Fibroblast of skin of right biceps (primary cell): ENCODE results near the gene A4GNT.
"Not testable (repeated sequence)": the region's sequence is repeated elsewhere in the genome, so short reads cannot be mapped to it uniquely, and the experiment has no call there.

Source experiments
- DNase-seq: peaks from one replicate; pipeline ENCODE4 v3.0.0-alpha.2; 2013

A4GNT gene

GRCh38 chr3:138118612-138119422 lies 13.4 kb downstream of the A4GNT start:
- DNase-seq, result peak; percentile 68

GRCh38 chr3:138114988-138115971 lies 16.9 kb downstream of the A4GNT start, which contains the start of gene DZIP1L:
TSS of gene DZIP1L (minus strand) at chr3:138115608. CDS start at chr3:138103971, 11,637 bp downstream.
- peak; percentile 90 for DNase-seq

DNA sequence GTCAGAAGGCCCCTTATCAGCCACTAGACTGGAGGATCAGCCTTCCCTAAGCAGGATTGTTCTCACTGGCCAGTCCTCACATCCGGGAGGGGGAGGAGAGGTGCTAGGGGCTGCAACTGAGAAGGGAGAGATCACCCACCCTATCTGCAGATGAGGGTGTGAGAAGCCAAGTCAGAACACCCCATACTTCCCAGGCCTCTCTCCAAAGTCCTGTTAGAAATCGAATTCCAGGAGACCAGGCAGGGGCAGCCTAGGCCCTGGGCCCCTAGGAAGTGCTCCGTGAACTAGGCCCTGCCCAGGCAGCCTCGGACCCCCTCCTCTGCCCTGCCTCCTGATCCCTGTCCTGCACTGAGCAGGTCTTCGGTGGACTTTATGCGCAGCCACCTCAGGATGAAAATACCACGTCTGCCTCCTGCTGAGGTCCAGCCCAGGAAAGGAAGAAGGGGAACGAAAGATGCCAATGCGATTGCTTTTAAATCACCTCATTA lies 17.7 kb downstream of the A4GNT start:
- peak; percentile 44 for DNase-seq

DNA sequence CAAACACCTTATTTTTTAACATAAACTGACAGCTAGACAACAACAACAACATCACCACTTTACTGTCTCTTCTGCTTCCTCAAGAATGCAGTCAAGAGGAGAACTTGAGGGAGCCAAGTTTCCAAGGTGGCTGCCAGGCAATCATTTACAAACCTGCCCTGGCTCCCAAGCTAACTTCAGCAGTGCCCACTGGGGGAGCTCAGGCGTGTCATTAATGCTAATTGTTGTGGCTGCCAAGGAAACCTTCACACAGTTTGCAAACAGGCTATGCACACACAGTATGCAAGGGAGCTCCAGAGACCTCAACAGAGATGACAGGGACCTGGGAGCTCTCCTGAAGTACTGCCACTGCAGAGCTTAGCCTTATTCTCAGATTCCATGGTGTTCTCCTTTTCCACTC lies 18.9 kb downstream of the A4GNT start:
- peak; percentile 14 for DNase-seq

GRCh38 chr3:138112362-138112761 lies 19.8 kb downstream of the A4GNT start:
- peak; percentile 15 for DNase-seq

DNA sequence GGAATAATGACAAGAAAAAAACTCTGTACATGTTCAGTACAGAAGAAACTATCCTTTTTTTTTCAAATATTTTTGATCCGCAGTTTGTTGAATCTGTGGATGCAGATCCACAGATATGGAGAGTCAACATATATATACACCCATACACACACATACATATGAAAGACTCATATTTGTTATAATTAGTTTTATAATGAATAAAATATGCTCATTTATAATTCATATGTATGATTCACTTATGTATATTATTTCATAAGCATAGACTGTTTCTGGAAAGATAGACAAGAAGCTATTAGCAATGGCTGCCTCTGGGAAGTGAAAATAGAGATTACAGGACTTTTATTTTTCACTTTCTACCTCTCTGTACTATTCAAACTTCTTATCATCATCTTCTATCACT lies 26.6 kb downstream of the A4GNT start:
- no peak for DNase-seq

- DNase-seq, result no peak
Measured at GRCh38 chr3:138103466-138103865, 28.7 kb downstream of the A4GNT start.

DNA sequence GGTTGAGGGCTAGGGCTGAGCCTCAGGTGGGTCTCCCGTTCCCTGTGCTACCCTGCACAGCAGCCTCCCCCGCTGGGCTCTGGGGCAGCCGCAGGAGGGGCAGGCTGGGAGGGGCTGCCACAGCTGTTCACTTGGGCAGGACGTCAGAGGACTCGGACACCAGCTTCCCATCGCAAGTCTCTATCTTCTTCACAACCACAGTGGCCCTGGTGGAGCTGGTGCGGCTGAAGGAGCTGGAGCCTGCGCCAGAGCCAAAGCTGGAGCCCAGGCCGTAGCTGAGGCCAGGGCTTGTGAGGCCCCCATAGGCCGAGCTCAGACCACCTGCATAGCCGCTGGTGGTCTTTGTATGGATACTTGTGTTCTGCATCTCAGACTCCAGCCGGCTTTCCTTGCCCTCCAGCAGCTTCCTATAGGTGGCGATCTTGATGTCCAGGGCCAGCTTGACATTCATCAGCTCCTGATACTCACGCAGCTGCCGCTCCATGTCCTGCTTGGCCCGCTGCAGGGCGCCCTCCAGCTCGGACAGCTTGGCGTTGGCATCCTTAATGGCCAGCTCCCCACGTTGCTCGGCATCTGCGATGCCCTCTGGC lies 30.7 kb downstream of the A4GNT start:
- not testable (repeated sequence) for DNase-seq

- no peak for DNase-seq
Measured at GRCh38 chr3:138099417-138099816, 32.8 kb downstream of the A4GNT start.

DNA sequence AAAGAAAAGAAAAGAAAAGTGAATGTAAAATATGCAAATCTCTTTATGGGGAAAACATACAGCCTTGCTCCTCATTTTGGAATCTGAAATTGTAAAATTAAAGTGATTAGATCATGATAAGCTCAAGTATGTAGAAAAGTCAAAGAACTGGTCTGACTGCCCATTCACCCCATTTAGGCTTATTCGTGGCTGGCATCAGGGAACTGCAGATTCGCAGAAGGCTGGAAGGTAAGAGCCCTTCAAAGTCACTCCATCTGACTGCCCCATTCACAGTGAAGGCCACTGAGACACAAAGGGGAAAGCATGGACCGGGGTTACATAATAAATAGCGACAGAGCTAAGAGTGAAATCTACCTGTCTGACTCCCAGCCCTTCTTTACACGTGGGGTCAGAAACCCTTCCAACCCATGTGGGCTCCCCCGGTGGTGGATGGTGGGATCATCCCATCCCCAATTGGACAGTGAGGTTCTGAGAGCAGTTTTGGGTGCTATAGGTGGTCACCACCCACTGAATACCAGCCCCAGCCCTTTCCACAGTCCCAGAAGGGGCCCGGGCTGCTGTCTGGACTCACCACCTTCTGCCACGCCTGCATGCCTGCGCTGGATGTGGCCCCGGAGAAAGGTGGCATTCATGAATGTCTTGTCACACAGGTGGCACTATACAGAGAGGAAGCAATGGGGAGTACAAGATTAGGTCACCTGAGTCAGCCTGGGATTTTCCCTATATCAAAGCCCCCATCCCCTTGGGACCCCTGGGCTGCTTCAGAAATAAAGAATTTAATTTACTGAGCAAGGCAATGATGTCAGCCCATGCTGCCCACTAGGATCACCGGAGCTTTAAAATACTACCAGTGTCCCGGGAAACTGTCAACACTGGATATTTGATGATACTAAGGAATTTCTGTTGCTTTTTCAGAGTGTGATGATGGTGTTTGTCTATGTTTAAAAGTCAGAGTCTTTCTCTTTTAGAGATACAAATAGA lies 34.7 kb downstream of the A4GNT start:
- no peak for DNase-seq

- DNase-seq, result no peak
Measured at GRCh38 chr3:138093721-138094120, 38.5 kb downstream of the A4GNT start.

DNA sequence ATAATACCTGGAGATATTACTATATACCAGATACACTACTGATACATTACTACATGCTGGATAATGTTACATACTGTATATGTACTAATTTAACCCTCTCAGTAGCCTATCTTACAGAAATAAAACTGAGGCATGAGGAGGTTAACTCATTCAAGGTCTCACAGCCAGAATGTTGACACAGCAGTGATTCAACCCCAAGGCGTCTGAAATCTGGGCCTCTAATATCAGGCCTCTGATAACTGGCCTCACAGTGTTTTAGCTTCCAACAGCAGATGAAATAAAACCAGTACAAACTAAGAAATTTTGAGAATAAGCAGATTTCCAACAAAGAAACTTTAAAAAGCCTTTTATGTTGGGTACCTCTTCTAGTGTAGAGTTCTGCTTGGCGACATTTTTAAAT lies 40.2 kb downstream of the A4GNT start:
- peak; percentile 49 for DNase-seq

GRCh38 chr3:138089091-138089490 lies 43.1 kb downstream of the A4GNT start:
- DNase-seq, result peak; percentile 73

DNA sequence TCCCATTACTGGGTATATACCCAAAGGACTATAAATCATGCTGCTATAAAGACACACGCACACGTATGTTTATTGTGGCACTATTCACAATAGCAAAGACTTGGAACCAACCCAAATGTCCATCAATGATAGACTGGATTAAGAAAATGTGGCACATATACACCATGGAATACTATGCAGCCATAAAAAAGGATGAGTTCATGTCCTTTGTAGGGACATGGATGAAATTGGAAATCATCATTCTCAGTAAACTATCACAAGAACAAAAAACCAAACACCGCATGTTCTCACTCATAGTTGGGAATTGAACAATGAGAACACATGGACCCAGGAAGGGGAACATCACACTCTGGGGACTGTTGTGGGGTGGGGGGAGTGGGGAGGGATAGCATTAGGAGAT lies 46.4 kb downstream of the A4GNT start:
- DNase-seq, result not testable (repeated sequence)

- DNase-seq, result no peak
Measured at GRCh38 chr3:138084196-138084595, 48.0 kb downstream of the A4GNT start.

- DNase-seq, result peak; percentile 14
Measured at GRCh38 chr3:138082992-138083386, 49.2 kb downstream of the A4GNT start.

- DNase-seq, result peak; percentile 82
Measured at GRCh38 chr3:138082085-138082991, 49.9 kb downstream of the A4GNT start.

- DNase-seq, result peak; percentile 79
Measured at GRCh38 chr3:138081371-138082084, 50.7 kb downstream of the A4GNT start.

DNA sequence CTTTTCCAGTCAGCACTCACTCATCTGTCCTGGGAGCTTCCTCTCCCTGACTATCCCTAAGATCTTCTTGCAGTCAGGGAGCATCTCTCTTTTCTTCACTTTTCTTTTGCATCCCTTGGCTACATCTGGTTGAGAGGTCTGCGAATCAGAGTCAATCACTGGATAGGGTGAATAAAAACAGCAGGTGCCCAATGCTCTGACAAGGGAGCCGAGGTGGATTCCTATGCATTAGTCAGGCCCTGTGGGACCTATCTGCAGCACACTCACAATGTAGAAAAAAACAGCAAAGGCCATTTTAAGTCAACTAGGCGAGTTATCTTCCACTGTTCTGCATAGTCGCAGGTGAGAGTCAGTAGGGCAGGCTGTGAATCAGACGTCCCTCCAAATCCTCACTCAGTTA lies 52.3 kb downstream of the A4GNT start:
- DNase-seq, result peak; percentile 12

- DNase-seq, result peak; percentile 97
Measured at GRCh38 chr3:138078901-138079344, 53.3 kb downstream of the A4GNT start.
